OCI-LY1 (cell line): ENCODE measurements around the gene HOXD10.

ENCODE experiments used
- H2AFZ ChIP-seq: fragments of 200-600 bp; sonication (generic), shearing (Covaris generic); 2 replicates; pipeline ENCODE4 v1.6.0; 2014; ENCODE audit warnings: antibody characterized with exemption, mild to moderate bottlenecking, low read length
- H3F3A ChIP-seq: fragments of 200-600 bp; sonication (generic), shearing (Covaris generic); 2 replicates; pipeline ENCODE4 v1.6.0; 2014; ENCODE audit warnings: mild to moderate bottlenecking, antibody characterized with exemption, low read length, moderate library complexity; ENCODE audit not compliant: insufficient read depth
- H3K27ac ChIP-seq: fragments of 200-600 bp; sonication (generic); 2 replicates; pipeline ENCODE4 v1.5.1; 2014; ENCODE audit warnings: low read length, mixed run types, mild to moderate bottlenecking, low read depth; ENCODE audit not compliant: poor library complexity, severe bottlenecking
- H3K27me3 ChIP-seq: fragments of 200-600 bp; sonication (generic); 2 replicates; pipeline ENCODE4 v1.6.0; 2014; ENCODE audit warnings: antibody characterized with exemption, mild to moderate bottlenecking, low read length, moderate library complexity; ENCODE audit not compliant: insufficient read depth
- H3K36me3 ChIP-seq: fragments of 200-600 bp; sonication (generic); 2 replicates; pipeline ENCODE4 v1.6.1; 2014; ENCODE audit warnings: mild to moderate bottlenecking, antibody characterized with exemption, low read length, moderate library complexity, mixed read lengths; ENCODE audit not compliant: insufficient read depth
- H3K4me1 ChIP-seq: fragments of 200-600 bp; sonication (generic); 2 replicates; pipeline ENCODE4 v1.5.1; 2014; ENCODE audit warnings: mild to moderate bottlenecking, low read length, moderate library complexity; ENCODE audit not compliant: insufficient read depth, severe bottlenecking
- H3K4me2 ChIP-seq: fragments of 200-600 bp; sonication (generic), shearing (Covaris generic); 2 replicates; pipeline ENCODE4 v1.6.1; 2014; ENCODE audit warnings: low read length
- H3K4me3 ChIP-seq: fragments of 200-600 bp; sonication (generic); 2 replicates; pipeline ENCODE4 v1.5.1; 2014; ENCODE audit warnings: low read length, low read depth, mild to moderate bottlenecking, mixed read lengths; ENCODE audit not compliant: poor library complexity, severe bottlenecking
- H3K79me2 ChIP-seq: fragments of 200-600 bp; shearing (Covaris generic); 2 replicates; pipeline ENCODE4 v1.6.1; 2016; ENCODE audit warnings: mixed run types, low read length, mixed read lengths; ENCODE audit not compliant: insufficient read depth
- H3K9ac ChIP-seq: fragments of 200-600 bp; sonication (generic), shearing (Covaris generic); 2 replicates; pipeline ENCODE4 v1.6.1; 2014; ENCODE audit warnings: mild to moderate bottlenecking, low read length, mixed read lengths
- H3K9me2 ChIP-seq: fragments of 200-600 bp; sonication (generic), shearing (Covaris generic); 2 replicates; pipeline ENCODE4 v1.6.1; 2014; ENCODE audit warnings: low read depth, mild to moderate bottlenecking, low read length, mixed read lengths
- H3K9me3 ChIP-seq: fragments of 200-600 bp; shearing (Covaris generic); 2 replicates; pipeline ENCODE4 v1.6.1; 2014; ENCODE audit warnings: low read length, mixed read lengths
- H4K20me1 ChIP-seq: fragments of 200-600 bp; sonication (generic), shearing (Covaris generic); 2 replicates; pipeline ENCODE4 v1.6.0; 2016; ENCODE audit warnings: mild to moderate bottlenecking, low read length; ENCODE audit not compliant: insufficient read depth
- CTCF ChIP-seq: fragments of 200-600 bp; sonication (generic), shearing (Covaris generic); IDR thresholded peaks from 2 replicates; pipeline ENCODE4 v1.5.1; 2017; ENCODE audit warnings: mild to moderate bottlenecking, antibody characterized with exemption, low read length, moderate library complexity, mixed read lengths
- EZH2 ChIP-seq: fragments of 200-600 bp; sonication (generic), shearing (Covaris generic); IDR thresholded peaks from 2 replicates; pipeline ENCODE4 v1.8.0; 2017; ENCODE audit warnings: borderline replicate concordance, mixed run types, mild to moderate bottlenecking, antibody characterized with exemption, low read length, moderate library complexity, mixed read lengths

Gene HOXD10

GRCh38 chr2:176074919-176075425 lies 41.6 kb upstream of the HOXD10 start:
- H4K20me1 ChIP-seq, result no peaks in the 10 kb centered on the region
- H3K9me3 ChIP-seq, result no peaks in the 10 kb centered on the region
- H3K27ac ChIP-seq, result no peak overlapping the region
- no peaks in the 10 kb centered on the region for H3K79me2 ChIP-seq
- no peaks in the 10 kb centered on the region for H3K9me2 ChIP-seq
- H3K27me3 ChIP-seq, result no peaks in the 10 kb centered on the region
- H3K4me2 ChIP-seq, result no peak overlapping the region
- no peak overlapping the region for H3K4me3 ChIP-seq
- no peaks in the 10 kb centered on the region for H3K36me3 ChIP-seq
- no peak overlapping the region for H3K9ac ChIP-seq
- H3K4me1 ChIP-seq, result no peaks in the 10 kb centered on the region
- no peak overlapping the region for H2AFZ ChIP-seq
- TF ChIP-seq EZH2, result no peak
- TF ChIP-seq CTCF, result no peak
- no peaks in the 10 kb centered on the region for H3F3A ChIP-seq

GRCh38 chr2:176075481-176075880 lies 41.1 kb upstream of the HOXD10 start:
- H3K9me2 ChIP-seq, result no peaks in the 10 kb centered on the region
- TF ChIP-seq CTCF (no peak), EZH2 (no peak)
- H3K27ac ChIP-seq, result no peak overlapping the region
- no peak overlapping the region for H2AFZ ChIP-seq
- no peaks in the 10 kb centered on the region for H4K20me1 ChIP-seq
- no peaks in the 10 kb centered on the region for H3K4me1 ChIP-seq
- H3K27me3 ChIP-seq, result no peaks in the 10 kb centered on the region
- no peak overlapping the region for H3K4me3 ChIP-seq
- H3K9me3 ChIP-seq, result no peaks in the 10 kb centered on the region
- H3K9ac ChIP-seq, result no peak overlapping the region
- H3K79me2 ChIP-seq, result no peaks in the 10 kb centered on the region
- H3K4me2 ChIP-seq, result no peak overlapping the region
- no peaks in the 10 kb centered on the region for H3F3A ChIP-seq
- H3K36me3 ChIP-seq, result no peaks in the 10 kb centered on the region

GRCh38 chr2:176076063-176076462 lies 40.5 kb upstream of the HOXD10 start:
- no peak overlapping the region for H3K27ac ChIP-seq
- H3K9me3 ChIP-seq, result no peaks in the 10 kb centered on the region
- H3K36me3 ChIP-seq, result no peaks in the 10 kb centered on the region
- H3K27me3 ChIP-seq, result no peaks in the 10 kb centered on the region
- no peak overlapping the region for H3K4me3 ChIP-seq
- H3K9me2 ChIP-seq, result no peaks in the 10 kb centered on the region
- H3K4me1 ChIP-seq, result no peaks in the 10 kb centered on the region
- H3K79me2 ChIP-seq, result no peaks in the 10 kb centered on the region
- H3K4me2 ChIP-seq, result no peak overlapping the region
- no peak overlapping the region for H3K9ac ChIP-seq
- H4K20me1 ChIP-seq, result no peaks in the 10 kb centered on the region
- TF ChIP-seq EZH2, result no peak
- no peak for TF ChIP-seq CTCF
- no peaks in the 10 kb centered on the region for H3F3A ChIP-seq
- no peak overlapping the region for H2AFZ ChIP-seq
